ENCODE data around the gene ATPAF1. TPM values are rescaled to one million over a fixed set of nuclear protein-coding genes. Genes with fewer than 3 reads are reported as not detected.

Gene ATPAF1
- polyA plus RNA-seq, 1 of the 3 experiments (the other 2 are of a cell fraction) = 39.9 TPM

GRCh38 chr1:46614604-46614984 lies 53.6 kb downstream of the ATPAF1 start (continued):
- TF ChIP-seq PBX3 (IDR thresholded peaks at IDR 0.05) = no peak
- TF ChIP-seq FOXJ3 (CRISPR knock-in tag; IDR thresholded peaks at IDR 0.05) = no peak

- H3F3A ChIP-seq (replicated peaks; ENCODE audit: insufficient read depth) = peaks cover 3% of the 10 kb centered on the region
- POLR2A ChIA-PET = interaction anchor here (1.6 kb wide), 1 partner anchor 9 kb away, joined by 4 read pairs; the partner anchor contains the start of gene MKNK1
Observed at GRCh38 chr1:46613661-46614603, 54.2 kb downstream of the ATPAF1 start.

GRCh38 chr1:46612937-46613660 lies 55.1 kb downstream of the ATPAF1 start:
- POLR2A ChIA-PET = interaction anchor here (1.0 kb wide), 1 partner anchor 211 kb away, joined by 3 read pairs; no protein-coding TSS in a partner anchor
- H3K9me3 ChIP-seq = no peaks in the 10 kb centered on the region
- no peak overlapping the region for H2AFZ ChIP-seq (ENCODE audit: low read depth)
- H3K4me1 ChIP-seq (ENCODE audit: control insufficient read depth in 1 of 2, insufficient read depth in 2 of 2, low read depth in 1 of 2, low read length in 1 of 2) = peaks cover 8 to 29% of the 10 kb centered on the region in 2 experiments; a peak in 2 of 4 replicates
- no peaks in the 10 kb centered on the region; the same call in 1 of the 2 replicates for H3K79me2 ChIP-seq (ENCODE audit: insufficient read depth)
- no peak overlapping the region for H3K4me2 ChIP-seq
- no peak overlapping the region for H3K4me3 ChIP-seq (ENCODE audit: low read depth in 2 of 2, low read length in 1 of 2)
- H3K9ac ChIP-seq = no peak overlapping the region
- TF ChIP-seq USF1 (IDR thresholded peaks at IDR 0.05; ENCODE audit: borderline replicate concordance, low read depth) (no peak), POLR2AphosphoS5 (IDR thresholded peaks at IDR 0.05; ENCODE audit: low read depth, low read length) (no peak), NRF1 (IDR thresholded peaks at IDR 0.05; ENCODE audit: low read depth, low read length) (no peak), FOXM1 (IDR thresholded peaks at IDR 0.05; ENCODE audit: low read depth) (no peak), CHD2 (IDR thresholded peaks at IDR 0.05; ENCODE audit: low read length, partially characterized antibody) (no peak), CTCF (IDR thresholded peaks at IDR 0.05) (no peak), PBX3 (IDR thresholded peaks at IDR 0.05) (no peak), TCF12 (IDR thresholded peaks at IDR 0.05) (no peak), MEF2A (IDR thresholded peaks at IDR 0.05; ENCODE audit: borderline replicate concordance, low read depth) (no peak)
- DNase-seq = no peak
- 94% methylated on average over 18 of the region's 38 CpGs for WGBS (ENCODE audit: low lambda C conversion rate)
- no peaks in the 10 kb centered on the region for H3K9me2 ChIP-seq
- H3F3A ChIP-seq (replicated peaks; ENCODE audit: insufficient read depth) = peaks cover 1% of the 10 kb centered on the region
- H3K36me3 ChIP-seq (replicated peaks in 1 of 2; ENCODE audit: control insufficient read depth in 1 of 2, insufficient read depth in 2 of 2, low read length in 1 of 2) = peaks cover 5 to 12% of the 10 kb centered on the region in 2 experiments
- H3K27ac ChIP-seq (ENCODE audit: low read depth in 2 of 2, low read length in 1 of 2) = no peak overlapping the region
- H4K20me1 ChIP-seq (ENCODE audit: insufficient read depth) = no peaks in the 10 kb centered on the region
- no peaks in the 10 kb centered on the region for H3K27me3 ChIP-seq (ENCODE audit: insufficient read depth)
- CTCF ChIA-PET = interaction anchor here (0.6 kb wide), 1 partner anchor 41 kb away, joined by 3 read pairs; no protein-coding TSS in a partner anchor

More at GRCh38 chr1:46613661-46614603, 54.2 kb downstream of the ATPAF1 start:
- Histone ChIP-seq H3K36me3 (replicated peaks in 1 of 2; ENCODE audit: control insufficient read depth in 1 of 2, insufficient read depth in 2 of 2, low read length in 1 of 2) (peaks cover 1 to 6% of the 10 kb centered on the region in 2 experiments), H2AFZ (ENCODE audit: low read depth) (no peak overlapping the region), H3K79me2 (ENCODE audit: insufficient read depth) (no peaks in the 10 kb centered on the region; the same call in 1 of the 2 replicates), H3K27me3 (ENCODE audit: insufficient read depth) (no peaks in the 10 kb centered on the region), H3K9me2 (no peaks in the 10 kb centered on the region), H4K20me1 (ENCODE audit: insufficient read depth) (no peaks in the 10 kb centered on the region), H3K4me3 (ENCODE audit: low read depth in 2 of 2, low read length in 1 of 2) (no peak overlapping the region), H3K27ac (ENCODE audit: low read depth in 2 of 2, low read length in 1 of 2) (no peak overlapping the region), H3K9ac (no peak overlapping the region), H3K4me1 (ENCODE audit: control insufficient read depth in 1 of 2, insufficient read depth in 2 of 2, low read depth in 1 of 2, low read length in 1 of 2) (peaks cover 8 to 29% of the 10 kb centered on the region in 2 experiments; a peak in 2 of 4 replicates), H3K4me2 (no peak overlapping the region), H3K9me3 (no peaks in the 10 kb centered on the region)
- TF ChIP-seq FOXM1 (IDR thresholded peaks at IDR 0.05; ENCODE audit: low read depth) (no peak), EP300 (IDR thresholded peaks at IDR 0.05; ENCODE audit: borderline replicate concordance in 1 of 2, low read depth in 1 of 2, low read length in 1 of 2) (no peak), MXI1 (IDR thresholded peaks at IDR 0.05; ENCODE audit: low read depth, low read length) (no peak), GATA2 (CRISPR knock-in tag; IDR thresholded peaks at IDR 0.05) (no peak), ELF1 (IDR thresholded peaks at IDR 0.05) (no peak)
- CTCF ChIA-PET = interaction anchor here (4.9 kb wide), 1 partner anchor 11 kb away, joined by 36 read pairs; the partner anchor contains the start of gene MKNK1
- WGBS (ENCODE audit: low lambda C conversion rate) = 85% methylated on average over 8 of the region's 16 CpGs
- no peak for DNase-seq
